Loucy (cell line): ENCODE results near the gene TNS4.

Source experiments
- CTCF ChIP-seq: fragments of 200-600 bp; sonication (generic); conservative IDR thresholded peaks from 2 replicates; pipeline ENCODE4 v1.5.1; 2014; ENCODE audit warnings: mild to moderate bottlenecking, antibody characterized with exemption, low read length
- EZH2phosphoT487 ChIP-seq: fragments of 200-600 bp; IDR thresholded peaks from 2 replicates; pipeline ENCODE4 v1.6.1; 2018; ENCODE audit warnings: antibody characterized with exemption, mild to moderate bottlenecking, moderate library complexity, borderline replicate concordance

GRCh38 chr17:40481106-40481505, 20.3 kb downstream of the TNS4 start:
- TF ChIP-seq CTCF = no peak
- no peak for TF ChIP-seq EZH2phosphoT487
